ENCODE measurements around the gene LIMK2.
"Not testable (repeated sequence)": the region's sequence is repeated elsewhere in the genome, so short reads cannot be mapped to it uniquely, and the experiment has no call there.

Gene LIMK2

DNA sequence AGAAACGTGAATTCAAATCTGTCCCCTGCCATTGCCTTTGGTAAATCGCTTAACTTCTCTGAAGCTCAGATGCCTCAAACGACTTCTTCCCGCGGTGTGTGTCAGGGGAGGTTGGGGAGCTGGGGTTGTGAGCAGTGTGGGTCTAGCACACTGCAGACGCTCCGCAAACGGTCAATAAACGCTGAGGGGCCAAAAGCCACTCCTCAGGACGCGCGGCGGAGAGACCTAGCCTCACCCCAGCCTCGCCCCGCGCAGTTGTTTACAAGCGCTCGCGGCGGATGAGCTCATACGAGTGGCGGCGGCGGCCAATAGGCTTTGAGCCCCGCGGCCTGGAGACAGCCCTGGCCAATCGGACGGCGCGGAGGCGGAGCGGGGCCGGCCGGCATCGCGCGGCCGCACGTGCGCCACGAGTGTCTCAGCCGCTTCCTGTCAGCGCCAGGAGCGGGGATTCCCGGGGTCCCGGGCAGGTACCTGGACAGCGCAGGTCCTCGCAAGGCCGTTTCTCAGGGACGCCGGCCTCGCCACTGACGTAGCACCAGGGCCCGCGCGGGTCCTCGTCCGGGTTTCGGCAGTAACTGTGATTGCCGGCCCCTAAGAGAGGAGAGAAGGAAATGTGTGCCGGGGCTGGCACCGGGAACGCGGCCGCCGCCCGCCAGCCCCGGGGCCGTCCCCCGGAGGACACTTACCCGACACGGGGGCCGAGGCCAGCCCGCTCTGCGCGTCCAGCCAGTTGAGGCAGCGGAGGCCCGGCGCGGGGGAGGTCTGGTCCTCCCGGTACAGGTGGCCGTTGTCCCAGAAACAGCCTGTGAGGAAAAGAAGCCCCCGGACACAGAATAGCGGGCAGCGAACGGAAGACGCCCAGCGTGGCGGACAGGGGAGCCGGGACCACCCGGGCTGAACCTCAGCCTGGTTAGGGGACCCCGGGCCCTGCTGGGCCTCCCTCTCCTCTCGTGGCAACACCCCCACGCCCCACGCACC is 78.7 kb downstream of the LIMK2 start:
- DNase-seq (ENCODE audit: low read depth): no peak

DNA sequence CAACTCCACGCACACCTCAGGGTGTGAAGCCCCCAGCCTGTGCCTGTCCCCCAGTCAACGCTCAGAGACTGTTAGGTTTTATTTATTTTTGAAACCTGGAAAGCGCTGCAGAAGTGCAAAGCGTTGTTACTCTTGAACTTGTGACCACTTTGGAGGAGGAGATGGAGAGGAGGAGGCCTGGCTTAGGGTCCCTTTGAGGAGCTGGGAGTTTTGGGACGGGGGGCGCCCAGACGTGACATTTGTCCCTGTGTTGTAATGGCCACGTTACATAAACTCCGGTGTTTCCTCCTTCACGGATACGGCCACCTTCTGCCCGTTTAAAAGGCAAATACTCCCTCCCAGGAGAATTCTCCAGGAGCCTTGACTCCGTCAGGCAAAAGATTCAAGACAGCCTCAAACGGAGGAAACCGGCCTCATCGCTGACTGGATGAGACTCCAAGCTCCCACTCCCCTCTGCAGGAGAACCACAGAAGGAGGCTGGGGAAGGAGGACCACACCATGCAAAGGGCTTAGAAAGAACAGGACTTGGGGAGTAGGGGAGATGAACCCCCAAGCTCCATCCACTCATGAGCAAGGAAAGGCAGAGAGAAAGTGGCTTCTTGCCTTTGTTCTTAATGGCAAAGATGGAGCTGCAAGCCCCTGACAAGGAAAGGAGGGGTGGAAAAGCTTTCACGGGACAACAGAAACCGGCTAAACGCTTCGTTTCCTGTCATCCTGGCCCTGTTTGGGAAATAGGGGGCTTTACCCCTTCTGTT is 79.6 kb downstream of the LIMK2 start:
- DNase-seq (ENCODE audit: low read depth): no peak

DNA sequence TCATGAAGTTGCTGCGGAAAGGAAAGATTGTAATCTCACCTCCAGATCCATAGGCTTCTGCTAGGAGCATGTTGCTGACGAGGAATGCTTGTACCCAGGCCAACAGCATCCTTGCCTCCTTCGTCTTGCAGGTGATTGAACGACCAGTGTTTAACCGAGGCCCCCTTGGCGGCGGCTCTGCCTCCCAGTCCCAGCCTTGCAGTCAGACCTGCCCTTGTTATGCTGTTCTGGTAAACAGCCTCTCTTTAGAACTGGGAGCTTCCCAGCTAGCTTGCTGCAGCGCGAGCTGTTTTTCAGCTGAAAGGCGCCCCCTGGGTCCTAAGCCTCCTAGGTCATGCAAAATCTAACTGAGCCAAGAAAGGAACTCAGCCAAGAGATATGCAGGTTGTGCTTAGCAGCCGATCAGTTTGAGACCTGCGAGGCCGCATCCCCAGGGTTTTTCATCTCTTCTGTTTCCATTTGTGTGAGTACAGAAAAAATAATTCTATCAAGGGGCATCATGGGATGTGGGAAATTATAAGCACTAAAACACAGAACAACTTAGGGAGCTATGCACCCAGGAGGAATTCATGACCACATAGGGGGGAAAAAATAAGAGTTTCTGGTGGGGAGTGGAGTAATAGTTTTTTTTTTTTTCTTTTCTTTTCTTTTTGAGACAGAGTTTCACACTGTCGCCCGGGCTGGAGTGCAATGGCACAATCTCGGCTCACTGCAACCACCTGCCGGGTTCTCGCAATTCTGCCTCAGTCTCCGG is 80.3 kb downstream of the LIMK2 start, which contains the start of gene PIK3IP1:
TSS of gene PIK3IP1 (minus strand) at position 253 of the 754 bp plus-strand sequence. CDS start at position 109, 144 bp downstream.
- DNase-seq (ENCODE audit: low read depth): peak; percentile 67

- DNase-seq (ENCODE audit: low read depth): no peak
These were observed 83.3 kb downstream of the LIMK2 start for GRCh38 chr22:31295360-31295759.

DNA sequence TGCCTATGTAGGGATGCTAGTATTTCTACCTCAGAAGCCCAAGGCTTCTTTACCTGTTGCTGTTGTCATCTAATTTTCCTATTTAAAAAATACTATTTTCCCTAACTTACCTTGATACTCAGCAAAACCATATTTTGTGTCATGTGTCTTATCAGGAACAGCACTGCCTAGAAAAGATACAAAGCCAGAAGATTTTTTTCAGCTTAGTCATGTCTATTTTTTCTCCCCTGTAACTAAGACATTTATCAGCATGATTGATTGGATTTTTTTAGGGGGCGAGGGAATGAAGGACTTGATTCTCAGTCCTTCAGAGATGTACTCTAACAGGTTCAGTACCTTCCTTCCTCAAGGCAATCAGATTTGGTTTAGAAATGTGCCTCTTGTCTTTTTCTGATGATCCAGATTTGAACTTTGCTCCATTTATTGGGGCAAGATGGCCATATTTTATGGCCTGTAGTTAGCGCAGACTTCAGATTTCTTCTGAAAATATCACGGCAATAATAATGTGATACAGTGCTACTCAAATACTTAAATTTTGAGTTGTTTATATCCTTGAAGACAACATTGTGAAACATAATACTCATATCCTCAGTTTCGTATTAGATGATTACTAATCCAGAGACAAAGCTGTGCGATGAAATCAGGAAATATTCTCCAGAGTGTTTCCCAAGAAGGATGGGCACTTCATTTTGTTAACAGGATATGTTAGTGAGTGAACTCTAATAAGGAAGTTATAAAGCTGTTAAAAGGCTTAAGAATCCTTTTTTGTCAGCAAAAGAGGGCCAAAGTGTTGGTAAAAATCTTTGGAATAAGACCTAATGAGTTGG is 83.9 kb downstream of the LIMK2 start:
- no peak for DNase-seq (ENCODE audit: low read depth)

DNA sequence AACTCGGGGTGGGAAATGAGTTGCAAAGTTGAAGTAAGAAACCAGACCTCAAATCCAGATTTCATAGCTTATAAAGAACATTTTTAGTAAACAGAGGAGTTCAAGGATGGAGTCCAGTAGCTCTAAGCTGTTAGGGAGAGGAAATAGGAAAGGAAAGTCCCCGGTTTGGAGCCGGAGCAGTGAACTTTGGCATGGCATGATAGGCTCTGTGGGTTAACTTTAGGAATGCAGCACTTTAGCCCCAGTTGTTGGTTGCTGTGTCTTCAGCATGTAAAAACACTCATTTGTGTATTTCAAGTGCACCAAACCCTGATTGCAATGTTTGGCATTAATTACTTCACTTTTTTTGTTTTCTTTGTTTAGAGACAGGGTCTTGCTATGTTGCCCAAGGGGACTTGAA is 88.8 kb downstream of the LIMK2 start:
- no peak for DNase-seq (ENCODE audit: low read depth)

DNA sequence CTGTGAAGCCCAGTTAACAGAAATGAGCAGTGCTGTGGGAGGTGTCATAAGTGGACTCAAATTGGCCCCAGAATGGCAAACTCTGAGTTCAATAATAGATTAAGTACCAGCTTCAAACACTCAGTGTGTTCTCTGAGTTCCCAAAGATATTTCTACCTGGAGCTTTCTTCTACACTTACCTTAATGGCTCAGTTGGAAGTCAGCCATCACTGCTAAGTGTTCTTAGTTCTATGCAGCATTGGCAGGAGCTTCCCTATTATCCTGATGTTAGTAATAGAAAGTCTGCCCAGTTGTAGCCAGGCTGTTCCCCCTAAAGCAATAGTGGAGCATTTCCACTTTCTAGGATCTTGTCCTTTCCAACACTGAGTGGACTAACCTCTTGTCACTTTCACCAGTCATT is 89.9 kb downstream of the LIMK2 start:
- no peak for DNase-seq (ENCODE audit: low read depth)

DNA sequence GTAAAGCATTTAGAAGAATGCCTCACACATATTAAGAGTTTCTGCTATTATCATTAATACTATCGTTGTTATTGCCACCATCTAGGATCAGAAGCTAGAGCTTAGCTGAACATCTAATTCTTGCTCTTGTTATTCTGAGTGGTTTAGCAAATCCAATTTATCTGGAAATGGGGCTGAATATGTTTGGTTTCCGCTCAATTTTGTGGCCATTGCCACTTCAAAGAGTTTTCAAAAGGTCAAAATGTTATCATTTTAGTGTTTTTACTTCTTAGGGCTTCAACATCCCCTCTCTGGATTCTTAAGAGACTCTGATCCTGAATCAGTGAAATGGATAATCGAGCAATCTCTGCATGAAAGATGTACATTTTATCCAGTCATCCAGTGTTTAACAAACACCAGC is 90.4 kb downstream of the LIMK2 start:
- DNase-seq (ENCODE audit: low read depth): no peak

GRCh38 chr22:31305194-31305593 is 93.1 kb downstream of the LIMK2 start:
- no peak for DNase-seq (ENCODE audit: low read depth)

- DNase-seq (ENCODE audit: low read depth): no peak
These were observed 96.1 kb downstream of the LIMK2 start for GRCh38 chr22:31308181-31308580.

DNA sequence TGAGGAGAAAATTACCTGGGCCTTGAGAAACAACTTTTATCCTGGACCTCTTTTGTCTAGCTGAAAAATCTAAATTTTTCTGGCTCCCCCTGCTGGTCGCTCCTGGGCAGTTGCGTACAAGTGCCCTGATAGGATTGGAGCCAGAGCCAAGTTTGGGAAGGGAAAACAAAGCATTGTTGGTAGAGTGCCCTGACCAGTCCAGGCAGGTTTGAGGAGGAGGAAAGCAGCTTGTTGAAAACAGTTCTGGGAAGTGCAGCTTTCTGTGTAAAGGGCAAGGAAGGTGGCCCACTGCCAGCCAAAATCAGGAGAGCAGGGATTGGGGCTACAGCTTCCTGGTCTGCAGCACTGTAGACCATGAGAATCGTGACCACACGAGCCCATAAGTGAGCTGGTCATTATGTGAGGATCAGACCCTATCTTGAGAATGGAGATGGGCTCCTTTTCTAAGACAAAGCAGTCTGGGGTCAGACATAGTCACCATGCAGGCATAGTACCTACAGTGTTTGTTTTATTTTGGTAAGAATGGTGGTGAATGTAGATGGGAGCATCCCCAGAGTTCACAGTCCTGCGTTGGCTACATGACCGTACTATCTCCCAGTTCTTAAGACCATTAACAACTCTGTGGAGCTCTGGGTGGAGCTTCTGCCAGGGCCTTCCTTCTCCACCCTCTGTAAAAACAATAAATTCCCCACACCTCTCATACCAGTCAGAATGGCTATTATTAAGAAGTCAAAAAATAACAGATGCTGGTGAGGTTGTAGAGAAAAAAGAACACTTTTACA is 101.5 kb downstream of the LIMK2 start:
- DNase-seq (ENCODE audit: low read depth): no peak

- DNase-seq (ENCODE audit: low read depth): not testable (repeated sequence)
These were observed 102.1 kb downstream of the LIMK2 start for GRCh38 chr22:31314220-31314619.

- no peak for DNase-seq (ENCODE audit: low read depth)
These were observed 109.3 kb downstream of the LIMK2 start for GRCh38 chr22:31321421-31321820.

DNA sequence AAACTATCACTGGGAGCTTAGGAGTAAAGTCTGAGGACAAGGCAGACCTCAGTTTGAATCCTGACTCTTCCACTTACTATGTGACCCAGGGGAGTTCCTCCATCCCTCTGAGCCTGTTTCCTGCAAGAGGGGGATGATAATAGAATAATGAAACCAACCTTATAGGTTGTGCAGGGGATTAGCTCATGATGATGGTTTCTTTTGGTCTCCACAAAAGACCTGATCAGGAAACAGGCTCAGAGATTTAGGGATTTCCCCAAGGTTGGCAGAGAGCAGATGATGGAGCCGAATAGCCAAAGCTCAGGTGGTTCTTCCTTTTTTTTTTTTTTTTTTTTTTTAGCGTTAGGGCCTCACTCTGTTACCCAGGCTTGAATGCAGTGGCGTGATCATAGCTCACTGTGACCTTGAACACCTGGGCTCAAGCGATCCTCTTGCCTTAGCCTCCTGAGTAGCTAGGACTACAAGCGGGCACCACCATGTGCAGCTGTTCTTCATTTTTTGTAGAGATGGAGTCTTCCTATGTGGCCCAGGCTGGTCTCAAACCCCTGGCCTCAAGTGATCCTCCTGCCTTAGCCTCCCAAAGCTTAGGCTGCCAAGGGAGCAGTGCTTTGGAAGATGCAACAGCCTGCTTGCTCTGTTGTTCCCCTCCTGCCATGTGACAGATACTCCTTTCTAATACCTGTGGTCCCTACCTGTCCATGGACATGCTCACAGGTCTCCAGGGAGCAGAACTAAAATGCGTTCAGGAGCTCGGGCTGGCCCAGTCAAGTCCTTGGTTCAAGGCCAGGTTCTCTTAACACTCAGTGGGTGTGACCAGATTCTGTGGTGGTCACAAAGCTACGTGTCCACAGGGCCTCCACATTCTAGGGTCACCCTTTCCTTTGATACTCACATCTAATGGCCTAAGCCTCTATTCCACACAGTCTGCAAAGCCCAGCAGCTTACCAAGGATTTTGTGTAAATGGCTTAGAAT is 111.8 kb downstream of the LIMK2 start:
- no peak for DNase-seq (ENCODE audit: low read depth)

DNA sequence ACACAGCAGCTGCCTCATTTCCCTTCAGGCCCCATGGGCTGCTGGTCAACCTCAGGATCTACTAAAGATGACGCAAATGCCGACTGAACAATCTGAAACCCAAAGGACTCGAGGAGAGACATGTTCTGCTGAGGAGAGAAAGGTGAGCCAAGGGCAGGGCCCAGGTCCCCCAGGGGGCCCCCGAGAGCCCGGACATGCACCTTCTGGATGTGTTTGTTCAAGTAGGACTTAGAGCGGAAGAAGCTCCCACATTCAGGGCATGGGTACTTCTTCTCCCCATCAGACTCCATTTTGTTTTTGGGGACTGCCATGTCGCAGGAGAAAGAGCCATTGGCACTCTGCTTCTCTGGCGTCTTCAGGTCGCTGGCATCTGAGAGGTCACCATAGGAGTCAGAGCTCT is 114.8 kb downstream of the LIMK2 start:
- DNase-seq (ENCODE audit: low read depth): no peak

GRCh38 chr22:31327806-31328543 is 115.9 kb downstream of the LIMK2 start:
- DNase-seq (ENCODE audit: low read depth): no peak

- no peak for DNase-seq (ENCODE audit: low read depth)
These were observed 116.5 kb downstream of the LIMK2 start for GRCh38 chr22:31328544-31328960.

DNA sequence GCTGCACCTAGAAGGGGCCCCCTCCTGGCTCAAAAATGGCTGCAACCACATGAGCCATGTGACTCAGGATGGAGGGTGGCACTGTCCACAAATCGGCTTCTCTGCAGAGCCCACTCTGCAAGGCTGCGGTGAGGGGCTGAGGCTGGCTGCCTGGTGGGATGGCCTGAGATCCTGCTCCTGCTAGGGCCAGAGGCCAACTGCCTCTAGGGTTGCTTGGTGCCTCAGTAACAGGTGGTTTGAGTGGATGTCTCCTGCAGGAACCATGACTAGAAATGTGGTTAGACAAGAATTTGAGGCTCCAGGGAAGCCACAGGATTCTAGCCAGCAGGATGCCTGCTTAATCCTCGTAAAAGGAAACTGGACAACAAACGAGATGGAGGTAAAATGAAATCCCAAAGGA is 116.9 kb downstream of the LIMK2 start:
- no peak for DNase-seq (ENCODE audit: low read depth)
